Stimulated activated CD4-positive, alpha-beta T cell treated with anti-CD3 and anti-CD28 coated beads, Interleukin-15, amount 100 ng/mL, for 48 hours (primary cell): ENCODE results near the gene MFSD8.
A peak's percentile ranks its signal among the peaks of the same experiment; 100 is the strongest.
"Not testable (repeated sequence)": the region's sequence is repeated elsewhere in the genome, so short reads cannot be mapped to it uniquely, and the experiment has no call there.

Experiments used
- DNase-seq, 2 donors: peaks; one replicate each; pipeline ENCODE4 v3.0.0-alpha.2; 2020; ENCODE audit warnings: low read depth in 2 of 2

Gene MFSD8

GRCh38 chr4:127965062-127965802, at the start of gene MFSD8, which contains the start of gene ABHD18:
Gene MFSD8, minus strand, starts transcription at chr4:127965173. Its CDS starts 40 bp downstream, at chr4:127965133.
Gene ABHD18, plus strand, starts transcription at chr4:127965406. Its CDS starts 17,550 bp downstream, at chr4:127982956.
- peak; percentile 99 for DNase-seq

- no peak for DNase-seq
These were observed 44.5 kb upstream of the MFSD8 start for GRCh38 chr4:128009428-128009827.

- no peak for DNase-seq
These were observed 41.6 kb upstream of the MFSD8 start for GRCh38 chr4:128006592-128006991.

GRCh38 chr4:127997534-127998388, 32.8 kb upstream of the MFSD8 start:
- DNase-seq: peak; percentile 2 to 8

- not testable (repeated sequence) for DNase-seq
These were observed 31.5 kb upstream of the MFSD8 start for GRCh38 chr4:127996521-127996920.

- DNase-seq: no peak
These were observed 30.8 kb upstream of the MFSD8 start for GRCh38 chr4:127995776-127996175.

- no peak for DNase-seq
These were observed 28.2 kb upstream of the MFSD8 start for GRCh38 chr4:127993151-127993550.

- no peak for DNase-seq
These were observed 23.7 kb upstream of the MFSD8 start for GRCh38 chr4:127988638-127989037.

- DNase-seq: no peak
These were observed 21.0 kb upstream of the MFSD8 start for GRCh38 chr4:127985989-127986388.

GRCh38 chr4:127982445-127982844, 17.5 kb upstream of the MFSD8 start:
- no peak for DNase-seq

GRCh38 chr4:127978930-127979329, 14.0 kb upstream of the MFSD8 start:
- no peak for DNase-seq

- DNase-seq: no peak
These were observed 10.3 kb upstream of the MFSD8 start for GRCh38 chr4:127975121-127975770.

- not testable (repeated sequence) for DNase-seq
These were observed 6.0 kb upstream of the MFSD8 start for GRCh38 chr4:127970925-127971324.

GRCh38 chr4:127968586-127968985, 3.6 kb upstream of the MFSD8 start:
- no peak for DNase-seq

- DNase-seq: no peak
These were observed 2.3 kb upstream of the MFSD8 start for GRCh38 chr4:127967141-127967775.

- peak; percentile 59 to 62 for DNase-seq
These were observed 816 bp upstream of the MFSD8 start for GRCh38 chr4:127965803-127966175.

GRCh38 chr4:127964426-127965061, 429 bp downstream of the MFSD8 start:
- DNase-seq: peak; percentile 1 to 4

- not testable (repeated sequence) for DNase-seq
These were observed 1.2 kb downstream of the MFSD8 start for GRCh38 chr4:127963633-127964398.

GRCh38 chr4:127959794-127960193, 5.2 kb downstream of the MFSD8 start:
- no peak for DNase-seq

GRCh38 chr4:127957105-127957504, 7.9 kb downstream of the MFSD8 start:
- DNase-seq: no peak

GRCh38 chr4:127936974-127937373, 28.0 kb downstream of the MFSD8 start:
- DNase-seq: no peak
